Adrenal gland (tissue), 5 donors: ENCODE measurements around the gene WDR5.

Experiments
- POLR2A ChIP-seq, 2 donors: fragments of 450-650 bp; IDR thresholded peaks; one replicate each; pipeline ENCODE4 v1.6.1; 2017; ENCODE audit warnings: antibody characterized with exemption in 2 of 2, mild to moderate bottlenecking in 2 of 2, moderate library complexity in 1 of 2
- TF ChIP-seq, protein P1 (sequence below), 6 experiments: fragments of 450-650 bp in 4 of 6; fragments of 200-600 bp in 2 of 6; sonication (generic) in 1 of 6; IDR thresholded peaks; 1 replicate in 5 of 6; 2 replicates in 1 of 6; pipeline versions ENCODE4 v1.5.1 to v1.8.0; 2016 to 2021; ENCODE audit warnings: antibody characterized with exemption in 6 of 6, mild to moderate bottlenecking in 2 of 6, moderate library complexity in 1 of 6
- donor health status: DM: no; HTN: no; CAD: no.

DNA sequence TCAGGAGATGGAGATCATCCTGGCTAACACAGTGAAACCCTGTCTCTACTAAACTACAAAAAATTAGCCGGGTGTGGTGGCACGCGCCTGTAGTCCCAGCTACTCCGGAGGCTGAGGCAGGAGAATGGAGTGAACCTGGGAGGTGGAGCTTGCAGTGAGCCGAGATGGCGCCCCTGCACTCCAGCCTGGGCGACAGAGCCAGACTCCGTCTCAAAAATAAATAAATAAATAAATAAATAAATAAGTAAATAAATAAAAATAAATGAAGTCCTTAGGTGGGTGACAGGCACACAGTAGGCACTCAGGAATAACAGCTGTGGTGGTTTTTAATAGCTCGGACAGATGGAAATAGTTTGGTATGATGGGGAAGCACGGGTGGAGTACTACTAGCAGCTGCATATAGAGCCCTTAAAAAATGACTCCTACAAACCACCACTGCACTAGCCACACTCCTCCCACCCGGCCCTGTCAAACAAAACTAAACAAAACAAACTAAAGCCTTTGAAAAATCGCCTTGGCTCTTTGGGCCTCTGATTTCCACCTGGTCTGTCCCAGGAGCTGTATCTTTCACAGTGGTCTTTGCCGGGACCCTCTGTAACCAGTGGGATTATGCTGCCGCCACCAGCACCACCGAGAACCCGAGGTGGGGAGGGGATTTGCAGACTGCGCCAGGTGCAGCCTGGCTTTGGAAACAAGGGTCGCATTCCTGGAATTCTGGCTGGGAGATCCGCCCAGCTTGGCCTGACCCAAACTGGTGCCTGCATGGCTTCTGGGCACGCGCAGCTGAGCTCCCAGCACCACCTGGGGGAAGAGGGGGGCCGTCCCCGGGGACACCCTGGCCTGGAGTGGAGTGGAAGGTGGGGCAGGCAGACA is 5.1 kb upstream of the WDR5 start:
- TF ChIP-seq, protein P1, sequence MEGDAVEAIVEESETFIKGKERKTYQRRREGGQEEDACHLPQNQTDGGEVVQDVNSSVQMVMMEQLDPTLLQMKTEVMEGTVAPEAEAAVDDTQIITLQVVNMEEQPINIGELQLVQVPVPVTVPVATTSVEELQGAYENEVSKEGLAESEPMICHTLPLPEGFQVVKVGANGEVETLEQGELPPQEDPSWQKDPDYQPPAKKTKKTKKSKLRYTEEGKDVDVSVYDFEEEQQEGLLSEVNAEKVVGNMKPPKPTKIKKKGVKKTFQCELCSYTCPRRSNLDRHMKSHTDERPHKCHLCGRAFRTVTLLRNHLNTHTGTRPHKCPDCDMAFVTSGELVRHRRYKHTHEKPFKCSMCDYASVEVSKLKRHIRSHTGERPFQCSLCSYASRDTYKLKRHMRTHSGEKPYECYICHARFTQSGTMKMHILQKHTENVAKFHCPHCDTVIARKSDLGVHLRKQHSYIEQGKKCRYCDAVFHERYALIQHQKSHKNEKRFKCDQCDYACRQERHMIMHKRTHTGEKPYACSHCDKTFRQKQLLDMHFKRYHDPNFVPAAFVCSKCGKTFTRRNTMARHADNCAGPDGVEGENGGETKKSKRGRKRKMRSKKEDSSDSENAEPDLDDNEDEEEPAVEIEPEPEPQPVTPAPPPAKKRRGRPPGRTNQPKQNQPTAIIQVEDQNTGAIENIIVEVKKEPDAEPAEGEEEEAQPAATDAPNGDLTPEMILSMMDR (IDR thresholded peaks at IDR 0.05): no peak
- no peak for TF ChIP-seq POLR2A (IDR thresholded peaks at IDR 0.05)
